ENCODE results near the gene SPAAR.

The SPAAR gene

GRCh38 chr9:35958104-35958837, 49.0 kb downstream of the SPAAR start, which contains the start of gene OR2S2:
OR2S2 (minus strand) TSS chr9:35958154; CDS start chr9:35958098, 56 bp downstream.
- DNase-seq (ENCODE audit: low read depth) = peak; percentile 37
- no peak within 1 kb of the TSS for H3K4me3 ChIP-seq (replicated peaks; ENCODE audit: low read depth, low read length)
- no peak for TF ChIP-seq CTCF (IDR thresholded peaks at IDR 0.05; ENCODE audit: low read length, missing control alignments)

GRCh38 chr9:35960039-35960655, 50.9 kb downstream of the SPAAR start:
- no peak overlapping the region for H3K4me3 ChIP-seq (replicated peaks; ENCODE audit: low read depth, low read length)
- DNase-seq (ENCODE audit: low read depth) = peak; percentile 75
- no peak for TF ChIP-seq CTCF (IDR thresholded peaks at IDR 0.05; ENCODE audit: low read length, missing control alignments)
